ENCODE results near the gene NRXN3.

Gene NRXN3

GRCh38 chr14:79483477-79484388 lies 1313.6 kb downstream of the NRXN3 start:
- TF ChIP-seq, protein P1, sequence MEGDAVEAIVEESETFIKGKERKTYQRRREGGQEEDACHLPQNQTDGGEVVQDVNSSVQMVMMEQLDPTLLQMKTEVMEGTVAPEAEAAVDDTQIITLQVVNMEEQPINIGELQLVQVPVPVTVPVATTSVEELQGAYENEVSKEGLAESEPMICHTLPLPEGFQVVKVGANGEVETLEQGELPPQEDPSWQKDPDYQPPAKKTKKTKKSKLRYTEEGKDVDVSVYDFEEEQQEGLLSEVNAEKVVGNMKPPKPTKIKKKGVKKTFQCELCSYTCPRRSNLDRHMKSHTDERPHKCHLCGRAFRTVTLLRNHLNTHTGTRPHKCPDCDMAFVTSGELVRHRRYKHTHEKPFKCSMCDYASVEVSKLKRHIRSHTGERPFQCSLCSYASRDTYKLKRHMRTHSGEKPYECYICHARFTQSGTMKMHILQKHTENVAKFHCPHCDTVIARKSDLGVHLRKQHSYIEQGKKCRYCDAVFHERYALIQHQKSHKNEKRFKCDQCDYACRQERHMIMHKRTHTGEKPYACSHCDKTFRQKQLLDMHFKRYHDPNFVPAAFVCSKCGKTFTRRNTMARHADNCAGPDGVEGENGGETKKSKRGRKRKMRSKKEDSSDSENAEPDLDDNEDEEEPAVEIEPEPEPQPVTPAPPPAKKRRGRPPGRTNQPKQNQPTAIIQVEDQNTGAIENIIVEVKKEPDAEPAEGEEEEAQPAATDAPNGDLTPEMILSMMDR (IDR thresholded peaks at IDR 0.05): no peak

- TF ChIP-seq, protein P1 (IDR thresholded peaks at IDR 0.05): no peak
Observed at GRCh38 chr14:79487632-79488031, 1317.5 kb downstream of the NRXN3 start.

GRCh38 chr14:79491161-79491560 lies 1321.0 kb downstream of the NRXN3 start:
- TF ChIP-seq, protein P1 (IDR thresholded peaks at IDR 0.05): no peak

DNA sequence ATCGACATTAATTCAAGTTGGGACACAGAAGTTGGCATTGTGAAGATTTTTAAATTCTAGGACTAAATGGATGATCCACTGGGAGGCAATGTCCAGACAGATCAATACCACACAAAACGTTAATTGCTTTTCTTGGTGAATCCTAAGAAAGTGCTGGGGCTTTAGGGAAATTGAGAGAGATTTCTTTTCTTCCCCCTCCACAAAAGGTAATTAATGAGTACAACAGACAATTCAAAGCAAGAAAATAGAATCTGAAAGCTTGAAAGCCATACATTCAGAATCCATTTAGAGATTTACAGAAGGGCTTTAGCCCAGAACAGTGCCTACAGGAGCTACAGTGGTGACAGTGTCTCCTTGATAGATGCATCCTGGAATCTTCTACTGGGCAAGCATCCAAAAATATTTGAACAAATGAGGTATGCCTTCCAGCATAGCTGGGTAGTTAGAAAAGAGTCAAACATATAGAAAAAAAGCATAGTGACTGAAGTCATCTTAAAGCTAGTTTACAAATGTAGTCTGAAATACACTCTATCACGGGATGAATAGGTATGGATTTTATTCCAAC lies 1323.0 kb downstream of the NRXN3 start:
- TF ChIP-seq, protein P1 (IDR thresholded peaks at IDR 0.05): no peak

- TF ChIP-seq, protein P1 (IDR thresholded peaks at IDR 0.05): no peak
Observed at GRCh38 chr14:79496701-79497100, 1326.5 kb downstream of the NRXN3 start.

GRCh38 chr14:79500489-79500888 lies 1330.3 kb downstream of the NRXN3 start:
- TF ChIP-seq, protein P1 (IDR thresholded peaks at IDR 0.05): no peak

- TF ChIP-seq, protein P1 (IDR thresholded peaks at IDR 0.05): no peak
Observed at GRCh38 chr14:79502136-79502750, 1332.1 kb downstream of the NRXN3 start.

Data from LNCAP (cell line).